Spleen (tissue), 7 donors: ENCODE results near the gene MYOD1.

ENCODE experiments used
- CTCF ChIP-seq, 11 experiments: fragments of 200-600 bp in 7 of 11; fragments of 450-650 bp in 4 of 11; sonication (generic) in 4 of 11; IDR thresholded peaks in 8 of 11; conservative IDR thresholded peaks in 3 of 11; 1 replicate in 7 of 11; 2 replicates in 4 of 11; pipeline versions ENCODE4 v1.4.0 to v1.8.0; 2016 to 2021; ENCODE audit warnings: antibody characterized with exemption in 11 of 11, inconsistent platforms in 4 of 11, mild to moderate bottlenecking in 1 of 11
- POLR2A ChIP-seq, 3 donors: fragments of 450-650 bp; IDR thresholded peaks; one replicate each; pipeline ENCODE4 v1.5.1; 2017; ENCODE audit warnings: antibody characterized with exemption in 3 of 3, mild to moderate bottlenecking in 1 of 3
- POLR2AphosphoS5 ChIP-seq, 3 donors: sonication (generic); formaldehyde crosslinking; IDR thresholded peaks; one replicate each; pipeline ENCODE4 v1.5.1; 2017; ENCODE audit warnings: antibody characterized with exemption in 3 of 3
- donor health status: DM: no; HTN: no; CAD: no; lungs with moderate emphysema.
- donor health status: DM: no; HTN: no; CAD: no.
- donor health status: DM: no; HTN: no; CAD: no.

- TF ChIP-seq CTCF (IDR thresholded peaks at IDR 0.05 in 8 of 11, conservative IDR thresholded peaks at IDR 0.05 in 3 of 11) (no peak), POLR2A (IDR thresholded peaks at IDR 0.05) (no peak), POLR2AphosphoS5 (IDR thresholded peaks at IDR 0.05) (no peak)
Observed at GRCh38 chr11:17734418-17734911, 15.1 kb downstream of the MYOD1 start, which contains the start of gene KCNC1.
